D341Med (cell line): ENCODE measurements around the gene CES4A.

Experiments used
- DNase-seq: peaks from one replicate; pipeline ENCODE4 v3.0.0; 2012; ENCODE audit warnings: low spot score

The CES4A gene

GRCh38 chr16:67053767-67054334 lies 65.5 kb downstream of the CES4A start:
- DNase-seq, result no peak

DNA sequence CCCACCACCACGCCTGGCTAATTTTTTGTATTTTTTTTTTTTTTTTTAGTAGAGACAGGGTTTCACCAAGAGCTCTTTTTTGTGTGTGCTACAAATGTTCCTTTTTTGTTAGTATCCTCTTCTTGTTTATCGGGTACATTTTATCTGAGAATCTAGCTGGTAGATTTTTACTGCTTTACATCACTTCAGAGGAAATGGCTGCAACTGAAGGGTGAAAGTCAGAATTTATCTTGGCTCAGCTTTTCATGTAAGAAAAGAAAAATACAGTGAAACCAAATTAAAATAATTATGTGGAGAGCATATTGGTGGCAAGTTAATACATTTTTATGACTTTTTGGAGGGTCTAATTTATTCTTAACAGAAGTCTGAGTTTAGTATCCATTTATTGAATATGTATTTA lies 66.5 kb downstream of the CES4A start:
- DNase-seq, result no peak

DNA sequence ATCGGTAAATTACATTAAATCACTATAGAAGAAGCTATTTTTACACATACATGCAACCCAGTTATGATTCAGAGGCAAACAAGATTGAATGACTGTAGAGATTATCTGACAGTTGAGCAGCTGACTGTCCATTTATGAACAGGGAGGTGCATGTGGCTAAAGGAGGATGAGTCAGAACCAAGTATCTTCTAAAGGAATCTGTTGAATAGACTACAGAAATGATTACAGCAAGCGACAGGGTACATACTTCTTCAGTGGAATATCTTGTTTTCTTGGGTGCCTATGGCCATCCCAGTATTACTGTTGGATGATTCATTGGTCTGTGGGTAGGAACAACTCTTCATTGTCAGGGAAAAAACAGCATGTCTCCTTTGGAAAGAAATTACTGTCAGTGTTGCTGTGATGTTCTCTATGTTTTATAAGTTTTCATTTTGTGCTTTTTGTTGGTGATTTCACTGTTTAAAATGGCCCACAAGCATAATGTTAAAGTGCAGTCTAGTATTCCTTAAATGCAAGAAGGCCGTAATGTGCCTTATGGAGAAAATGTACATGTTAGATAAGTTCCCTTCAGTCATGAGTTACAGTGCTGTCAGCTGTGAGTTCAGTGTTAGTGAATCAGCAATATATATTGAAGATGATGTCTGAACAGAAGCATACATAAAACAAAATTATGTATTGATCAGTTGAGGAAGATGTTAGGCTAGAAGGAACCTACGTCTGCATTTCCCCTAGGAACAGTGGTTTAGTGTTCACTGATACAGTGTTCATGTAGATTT lies 67.5 kb downstream of the CES4A start:
- DNase-seq, result no peak
